AG09309 (cell line): ENCODE data around the gene CLDN24.

Experiments used
- DNase-seq: peaks from one replicate; pipeline ENCODE4 v3.0.0-alpha.2; 2010; ENCODE audit warnings: low read depth
- H3K4me3 ChIP-seq: 2 replicates; pipeline ENCODE4 v1.5.1; 2011; ENCODE audit warnings: mild to moderate bottlenecking, low read depth, low read length, moderate library complexity; ENCODE audit not compliant: control insufficient read depth
- CTCF ChIP-seq: IDR thresholded peaks from 2 replicates; pipeline ENCODE4 v1.5.1; 2011; ENCODE audit warnings: mild to moderate bottlenecking, low read depth, low read length, inconsistent platforms; ENCODE audit not compliant: insufficient read depth, control insufficient read depth; ENCODE audit errors: missing control alignments

Gene CLDN24

DNA sequence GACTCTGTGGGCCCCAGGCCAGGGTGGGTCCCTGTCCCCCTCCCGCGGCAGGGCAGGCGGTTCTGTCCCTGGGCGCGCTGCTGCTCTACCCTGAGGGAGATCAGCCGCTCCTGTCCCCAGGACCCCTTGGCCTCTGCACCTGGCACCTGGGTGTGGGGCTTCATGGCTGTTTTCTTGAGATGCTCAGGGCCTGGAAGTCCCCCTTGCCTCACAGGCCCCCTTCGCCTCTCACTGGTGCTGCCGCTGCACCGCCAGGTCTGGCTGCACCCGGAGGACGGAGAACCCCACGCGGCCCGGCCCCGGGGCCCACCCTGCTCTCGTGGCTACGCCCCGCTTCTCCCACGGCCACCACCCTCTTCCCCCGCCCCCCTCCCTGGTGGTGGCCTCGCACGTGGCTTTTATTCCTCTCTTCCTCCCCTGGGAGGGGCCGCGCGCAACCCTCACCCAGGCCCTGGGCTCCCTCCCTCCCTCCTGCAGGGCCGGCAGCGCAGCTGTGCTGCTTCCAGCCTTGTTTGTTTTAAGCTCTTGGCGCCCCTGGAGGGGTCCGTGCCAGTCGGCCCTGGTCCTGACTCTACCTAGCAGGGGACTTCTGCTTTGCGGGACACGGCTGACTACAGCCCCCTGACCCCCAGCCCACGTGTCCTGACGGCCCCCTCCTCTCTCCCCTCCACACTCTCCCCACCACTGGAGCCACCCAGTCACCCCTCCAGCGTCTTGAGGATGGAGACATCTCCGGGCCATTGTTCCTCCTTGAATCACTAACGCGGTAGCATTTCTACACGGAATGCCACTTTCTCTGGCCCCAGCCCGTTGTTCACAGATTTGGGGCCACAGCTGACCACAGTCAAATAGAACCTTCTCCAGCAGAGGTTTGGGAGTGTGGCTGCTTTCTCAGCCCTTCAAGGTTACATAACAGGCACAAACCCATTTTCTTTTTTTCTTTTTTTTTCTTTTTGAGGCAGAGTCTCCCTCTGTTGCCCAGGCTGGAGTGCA is 20.6 kb upstream of the CLDN24 start:
- no peak for DNase-seq
- H3K4me3 ChIP-seq = no peak overlapping the region
- TF ChIP-seq CTCF = no peak

DNA sequence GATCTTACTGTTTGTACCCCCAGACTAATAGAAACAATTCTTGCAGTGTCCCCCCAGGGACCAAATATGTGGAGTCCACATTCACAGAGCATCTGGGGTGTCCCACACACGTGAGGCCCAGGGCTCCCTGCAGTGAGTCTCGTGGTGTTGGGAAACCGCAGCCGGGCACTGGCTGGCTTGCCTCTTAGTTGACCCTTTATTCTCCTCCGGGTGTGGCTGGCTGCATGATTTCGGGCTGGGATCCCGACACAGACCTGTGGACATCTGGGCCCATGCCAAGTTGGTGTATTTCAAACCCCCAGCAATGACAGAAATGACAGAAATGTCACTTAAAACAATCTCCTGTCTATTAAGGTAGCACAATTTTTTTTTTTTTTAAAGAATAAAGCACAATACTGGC is 15.6 kb upstream of the CLDN24 start:
- TF ChIP-seq CTCF = no peak
- DNase-seq = no peak

DNA sequence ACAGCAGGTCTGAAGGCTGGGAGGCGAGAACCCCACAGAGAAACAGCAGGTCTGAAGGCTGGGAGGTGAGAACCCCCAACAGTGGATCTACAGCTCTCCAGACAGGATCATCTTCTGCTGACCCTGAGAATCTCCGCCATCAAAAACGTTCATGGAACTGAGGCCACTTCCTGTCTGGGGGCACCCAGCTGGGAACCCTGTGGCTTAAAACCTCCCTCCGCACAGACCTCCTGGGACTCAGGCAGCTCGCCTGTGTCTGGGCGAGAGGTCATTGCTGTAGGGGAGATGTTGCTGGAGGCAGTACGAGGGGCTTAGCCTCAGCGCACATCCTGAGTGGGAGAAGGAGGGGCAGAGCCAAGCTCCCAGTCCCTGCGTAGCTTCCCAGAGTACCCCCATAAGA is 15.1 kb upstream of the CLDN24 start:
- H3K4me3 ChIP-seq = no peak overlapping the region
- no peak for DNase-seq
- TF ChIP-seq CTCF = no peak

More for the DNA sequence above, 15.6 kb upstream of the CLDN24 start:
- H3K4me3 ChIP-seq = no peak overlapping the region

- TF ChIP-seq CTCF = no peak
- DNase-seq = peak; percentile 83
- H3K4me3 ChIP-seq = no peak overlapping the region
Measured at GRCh38 chr4:183335369-183335940, 13.2 kb upstream of the CLDN24 start.

- no peak overlapping the region for H3K4me3 ChIP-seq
- TF ChIP-seq CTCF = no peak
- DNase-seq = no peak
Measured at GRCh38 chr4:183333983-183334382, 11.8 kb upstream of the CLDN24 start.

DNA sequence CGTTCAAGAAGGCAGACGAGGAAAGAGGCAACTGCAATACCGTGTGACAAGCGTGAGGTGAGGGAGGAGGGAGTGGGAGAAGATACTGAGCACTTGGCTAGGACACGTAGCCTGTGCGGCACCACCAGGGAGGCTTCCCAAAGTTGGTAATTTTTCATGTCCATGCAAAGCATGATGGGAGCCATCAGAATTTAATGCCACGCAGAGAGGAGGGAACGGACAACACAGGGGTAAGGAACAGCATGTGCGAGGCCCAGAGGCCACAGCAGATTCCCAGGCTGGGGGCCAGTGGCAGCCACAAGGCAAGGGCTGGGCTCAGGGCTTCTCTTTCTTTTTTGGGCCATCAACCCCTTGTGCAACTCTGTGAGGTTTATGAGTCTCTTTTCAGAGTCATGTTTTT is 11.0 kb upstream of the CLDN24 start:
- TF ChIP-seq CTCF = no peak
- no peak overlapping the region for H3K4me3 ChIP-seq
- DNase-seq = no peak
